Tibial artery (tissue), 4 donors: Measurements from ENCODE around the gene ABCG1.

Experiments
- DNase-seq, 2 donors: peaks; one replicate each; pipeline ENCODE4 v3.0.0-alpha.2; 2019
- H3K27ac ChIP-seq, 2 donors: fragments of 200-600 bp; sonication (generic) in 1 of 2; 1 replicate in 1 of 2; 2 replicates in 1 of 2; pipeline ENCODE4 v1.5.1; 2018 to 2019; ENCODE audit warnings: mild to moderate bottlenecking in 1 of 2
- H3K27me3 ChIP-seq, 2 donors: fragments of 200-600 bp; sonication (generic) in 1 of 2; one replicate each; pipeline versions ENCODE4 v1.5.1 to v1.6.0; 2016 to 2019
- H3K36me3 ChIP-seq, 3 donors: fragments of 200-600 bp; sonication (generic) in 2 of 3; one replicate each; pipeline ENCODE4 v1.5.1; 2016 to 2019; ENCODE audit warnings: mild to moderate bottlenecking in 2 of 3
- H3K4me1 ChIP-seq, 4 donors: fragments of 200-600 bp; sonication (generic) in 2 of 4; 1 replicate in 3 of 4; 2 replicates in 1 of 4; pipeline ENCODE4 v1.5.1; 2016 to 2019
- H3K4me3 ChIP-seq, 2 donors: fragments of 200-600 bp; sonication (generic) in 1 of 2; 1 replicate in 1 of 2; 2 replicates in 1 of 2; pipeline ENCODE4 v1.5.1; 2018 to 2019; ENCODE audit warnings: mild to moderate bottlenecking in 2 of 2
- H3K9me3 ChIP-seq, 3 donors: fragments of 200-600 bp; sonication (generic) in 1 of 3; one replicate each; pipeline ENCODE4 v1.5.1; 2016 to 2019
- intact Hi-C: fragments of 100-400 bp; cut with DNase I; formaldehyde crosslinking; loops from one replicate; pipeline ENCODE4 v1.15.0; 2023; ENCODE audit warnings: low total_unique reads
- TF ChIP-seq, protein P1 (sequence below), 2 experiments: fragments of 200-600 bp in 1 of 2; fragments of 450-650 bp in 1 of 2; IDR thresholded peaks; one replicate each; pipeline ENCODE4 v1.5.1; 2017 to 2019; ENCODE audit warnings: antibody characterized with exemption in 2 of 2, mild to moderate bottlenecking in 1 of 2, moderate library complexity in 1 of 2

Gene ABCG1

DNA sequence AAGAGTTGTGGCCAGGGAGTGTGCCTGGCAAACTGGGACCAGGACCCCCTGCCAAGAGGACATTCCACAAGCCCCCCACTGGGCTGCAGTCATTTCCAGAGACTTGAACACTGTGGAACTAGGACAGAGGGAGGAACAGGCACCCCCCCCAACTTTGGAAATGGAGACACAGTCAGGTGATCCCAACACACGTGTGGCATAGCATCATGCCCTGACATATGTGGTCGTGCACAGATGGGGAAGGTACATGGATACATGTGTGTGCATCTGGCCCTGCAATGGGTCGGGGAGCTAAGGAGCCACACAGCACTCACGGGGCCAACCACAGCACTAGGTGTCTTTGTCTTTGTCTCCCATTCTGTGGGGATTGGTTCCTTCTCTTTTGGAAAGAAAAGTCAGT lies 102.9 kb downstream of the ABCG1 start:
- Histone ChIP-seq H3K4me3 (no peak overlapping the region), H3K27me3 (peaks cover 0 to 38% of the 10 kb centered on the region in 2 donors), H3K27ac (no peak overlapping the region), H3K4me1 (no peaks in the 10 kb centered on the region), H3K36me3 (no peaks in the 10 kb centered on the region), H3K9me3 (no peaks in the 10 kb centered on the region)
- intact Hi-C loops, result no loop called here
- DNase-seq, result no peak
- TF ChIP-seq, protein P1, sequence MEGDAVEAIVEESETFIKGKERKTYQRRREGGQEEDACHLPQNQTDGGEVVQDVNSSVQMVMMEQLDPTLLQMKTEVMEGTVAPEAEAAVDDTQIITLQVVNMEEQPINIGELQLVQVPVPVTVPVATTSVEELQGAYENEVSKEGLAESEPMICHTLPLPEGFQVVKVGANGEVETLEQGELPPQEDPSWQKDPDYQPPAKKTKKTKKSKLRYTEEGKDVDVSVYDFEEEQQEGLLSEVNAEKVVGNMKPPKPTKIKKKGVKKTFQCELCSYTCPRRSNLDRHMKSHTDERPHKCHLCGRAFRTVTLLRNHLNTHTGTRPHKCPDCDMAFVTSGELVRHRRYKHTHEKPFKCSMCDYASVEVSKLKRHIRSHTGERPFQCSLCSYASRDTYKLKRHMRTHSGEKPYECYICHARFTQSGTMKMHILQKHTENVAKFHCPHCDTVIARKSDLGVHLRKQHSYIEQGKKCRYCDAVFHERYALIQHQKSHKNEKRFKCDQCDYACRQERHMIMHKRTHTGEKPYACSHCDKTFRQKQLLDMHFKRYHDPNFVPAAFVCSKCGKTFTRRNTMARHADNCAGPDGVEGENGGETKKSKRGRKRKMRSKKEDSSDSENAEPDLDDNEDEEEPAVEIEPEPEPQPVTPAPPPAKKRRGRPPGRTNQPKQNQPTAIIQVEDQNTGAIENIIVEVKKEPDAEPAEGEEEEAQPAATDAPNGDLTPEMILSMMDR (IDR thresholded peaks at IDR 0.05), result no peak

DNA sequence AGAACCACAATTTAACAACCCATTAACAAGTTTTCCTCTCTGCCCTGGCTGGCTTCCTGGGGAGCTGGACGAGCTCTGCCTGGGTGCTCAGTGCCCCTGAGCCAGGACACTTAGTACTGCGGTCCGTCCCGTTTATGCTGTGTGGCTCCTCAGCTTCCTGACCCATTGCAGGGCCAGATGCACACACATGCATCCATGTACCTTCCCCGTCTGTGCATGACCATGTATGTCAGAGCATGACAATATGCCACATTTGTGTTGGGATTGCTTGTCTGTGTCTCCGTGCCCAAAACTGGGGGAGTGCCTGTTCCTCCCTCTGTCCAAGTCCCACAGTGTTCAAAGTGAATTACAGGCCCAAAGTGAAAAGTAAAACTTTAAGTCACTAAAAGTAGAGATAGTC lies 106.0 kb downstream of the ABCG1 start:
- Histone ChIP-seq H3K36me3 (no peaks in the 10 kb centered on the region), H3K27ac (no peak overlapping the region), H3K9me3 (no peaks in the 10 kb centered on the region), H3K4me3 (no peak overlapping the region), H3K27me3 (peaks cover 0 to 16% of the 10 kb centered on the region in 2 donors), H3K4me1 (no peaks in the 10 kb centered on the region)
- intact Hi-C loops, result no loop called here
- TF ChIP-seq, protein P1 (IDR thresholded peaks at IDR 0.05), result no peak
- DNase-seq, result no peak

DNA sequence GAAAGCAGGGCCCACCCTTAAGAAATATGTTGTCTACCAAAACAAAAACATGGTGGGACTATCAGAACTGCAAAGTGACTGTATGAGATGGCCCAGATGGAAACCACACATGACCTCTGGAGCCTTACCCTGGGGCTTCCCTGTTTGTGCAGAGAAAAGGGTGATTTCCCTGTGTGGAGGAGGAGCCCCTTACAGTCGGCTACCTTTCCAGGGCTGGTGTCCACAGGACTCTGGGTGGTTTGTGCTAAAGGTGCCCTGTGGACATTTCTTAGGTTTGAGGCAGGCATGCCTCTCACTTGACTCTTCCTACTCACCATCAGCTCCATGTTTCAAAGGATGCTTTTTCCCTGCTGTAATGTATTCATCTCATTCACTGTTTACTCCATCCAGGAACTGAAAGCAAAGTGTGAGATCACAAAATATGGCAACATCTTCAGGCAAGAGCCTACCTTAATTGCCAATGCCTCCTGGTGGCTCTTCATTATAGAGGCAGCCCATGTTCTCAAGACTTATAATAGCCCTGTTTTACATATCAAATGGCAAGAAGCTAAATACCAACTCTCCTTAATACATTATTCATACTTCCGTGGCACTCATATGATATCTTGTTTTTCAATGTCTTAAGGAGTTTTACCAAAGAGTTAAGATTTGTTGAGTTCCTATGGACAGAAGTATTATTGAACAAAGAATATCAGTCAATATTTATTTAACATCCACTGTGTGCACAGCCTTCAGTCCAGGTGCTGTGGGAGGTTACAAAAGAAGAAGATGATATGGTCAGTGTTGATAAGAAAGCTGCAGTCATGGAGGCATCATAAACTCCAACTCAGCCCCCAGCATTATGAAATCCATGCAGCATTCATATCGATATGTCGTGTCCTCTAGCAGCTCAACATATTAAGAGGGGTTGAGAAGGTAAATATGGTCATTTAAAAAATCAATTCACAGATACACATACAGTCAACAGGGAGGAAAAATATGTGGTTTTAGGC lies 111.7 kb downstream of the ABCG1 start:
- Histone ChIP-seq H3K36me3 (no peaks in the 10 kb centered on the region), H3K4me1 (no peaks in the 10 kb centered on the region), H3K27me3 (peaks cover 0 to 30% of the 10 kb centered on the region in 2 donors), H3K9me3 (peaks cover 0 to 10% (median 0%) of the 10 kb centered on the region in 3 donors), H3K4me3 (no peak overlapping the region), H3K27ac (no peak overlapping the region)
- DNase-seq, result no peak
- intact Hi-C loops, result no loop called here
- TF ChIP-seq, protein P1 (IDR thresholded peaks at IDR 0.05), result no peak

DNA sequence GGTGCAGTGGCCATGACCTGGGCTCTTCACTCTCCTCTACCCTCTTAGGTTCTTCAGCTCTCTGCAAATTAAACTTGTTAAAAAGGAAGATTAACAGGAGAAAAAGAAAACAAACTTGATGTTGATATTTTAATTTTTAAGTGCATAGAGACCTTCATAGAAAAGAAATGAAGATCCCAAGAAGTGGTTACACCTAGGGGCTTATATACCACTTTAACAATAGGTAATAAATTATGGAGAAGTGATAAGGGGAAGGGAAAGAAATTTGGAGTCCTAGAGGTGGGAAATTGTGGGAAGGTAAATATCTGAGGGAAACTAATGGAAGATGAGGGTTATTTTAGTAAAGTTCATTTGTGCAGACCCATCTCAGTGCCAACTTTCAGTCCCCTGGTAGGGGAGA lies 112.7 kb downstream of the ABCG1 start:
- peaks cover 0 to 36% of the 10 kb centered on the region in 2 donors for H3K27me3 ChIP-seq
- no peak overlapping the region for H3K4me3 ChIP-seq
- H3K27ac ChIP-seq, result no peak overlapping the region
- H3K36me3 ChIP-seq, result no peaks in the 10 kb centered on the region
- intact Hi-C loops, result no loop called here
- DNase-seq, result no peak
- H3K9me3 ChIP-seq, result peaks cover 0 to 10% (median 0%) of the 10 kb centered on the region in 3 donors
- no peaks in the 10 kb centered on the region for H3K4me1 ChIP-seq
- TF ChIP-seq, protein P1 (IDR thresholded peaks at IDR 0.05), result no peak

DNA sequence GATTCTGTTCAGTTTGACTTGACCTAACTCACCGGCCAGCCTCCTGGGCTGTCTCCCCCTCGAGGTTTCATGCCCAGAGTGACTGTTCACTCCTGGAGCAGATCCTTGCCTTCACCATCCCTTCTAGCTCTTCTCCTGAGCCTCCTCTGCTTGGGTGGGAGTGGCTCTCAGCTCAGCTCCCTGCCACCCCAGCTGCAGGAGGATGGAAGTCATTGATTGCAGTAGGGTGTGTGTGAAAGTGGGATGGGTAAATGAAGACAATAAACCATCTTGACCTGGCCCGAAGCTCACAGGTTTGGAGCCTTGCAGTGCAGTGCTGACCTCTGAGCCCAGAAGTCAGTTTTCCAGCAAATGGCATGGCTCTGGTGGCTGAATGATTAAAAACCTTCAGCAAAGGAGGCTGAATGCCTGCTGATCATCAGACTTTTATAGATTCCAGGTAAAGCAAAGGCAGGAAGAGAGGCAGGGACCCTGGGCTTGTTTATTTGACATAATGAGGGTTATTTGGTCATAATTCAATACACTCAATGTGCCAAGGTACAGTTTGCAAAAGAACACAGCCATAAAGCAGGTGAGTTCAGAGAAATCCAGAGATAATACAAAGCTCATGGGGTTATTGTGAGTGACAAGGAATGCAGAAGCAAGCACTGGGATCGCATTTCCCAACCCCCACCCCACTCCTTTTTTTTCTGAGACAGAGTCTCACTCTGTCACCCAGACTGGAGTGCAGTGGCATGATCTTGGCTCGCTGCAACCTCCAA lies 113.8 kb downstream of the ABCG1 start:
- peaks cover 0 to 41% of the 10 kb centered on the region in 2 donors for H3K27me3 ChIP-seq
- H3K27ac ChIP-seq, result no peak overlapping the region
- intact Hi-C loops, result no loop called here
- no peaks in the 10 kb centered on the region for H3K36me3 ChIP-seq
- no peaks in the 10 kb centered on the region for H3K4me1 ChIP-seq
- H3K9me3 ChIP-seq, result peaks cover 0 to 10% (median 0%) of the 10 kb centered on the region in 3 donors
- H3K4me3 ChIP-seq, result no peak overlapping the region
- no peak for DNase-seq
- TF ChIP-seq, protein P1 (IDR thresholded peaks at IDR 0.05), result no peak
